Right cardiac atrium (tissue), 5 donors: ENCODE data around the gene ALS2CL. TPM values are rescaled to one million over a fixed set of nuclear protein-coding genes. Genes with fewer than 3 reads are reported as not detected.

Experiments
- ATAC-seq, 2 donors: fragments of 200-7000 bp; cut with Tn5 transposase; one replicate each; pipeline versions ENCODE4 v1.8.0 to v1.9.1; 2020; ENCODE audit warnings: moderate library complexity in 2 of 2, mild to moderate bottlenecking in 1 of 2
- DNase-seq, 3 donors: peaks; one replicate each; pipeline ENCODE4 v3.0.0-alpha.2; 2020
- H3K27ac ChIP-seq: one replicate; pipeline ENCODE4 v1.5.1; 2013; ENCODE audit warnings: mild to moderate bottlenecking, low read length, control low read depth, moderate library complexity
- H3K27me3 ChIP-seq: one replicate; pipeline ENCODE4 v1.6.1; 2013; ENCODE audit not compliant: control insufficient read depth, insufficient read depth
- H3K4me1 ChIP-seq: one replicate; pipeline ENCODE4 v1.6.1; 2013; ENCODE audit warnings: low read length; ENCODE audit not compliant: control insufficient read depth, insufficient read depth
- H3K4me3 ChIP-seq: one replicate; pipeline ENCODE4 v1.5.1; 2013; ENCODE audit warnings: low read length, control low read depth
- H3K9me3 ChIP-seq: one replicate; pipeline ENCODE4 v1.6.1; 2013; ENCODE audit warnings: low read length; ENCODE audit not compliant: control insufficient read depth
- WGBS: extraction: QIAGEN DNeasy Blood & Tissue Kit; methylation state at CpG from one replicate; pipeline ENCODE4 v1.1.7; 2013; 5-methylcytosine and 5-hydroxymethylcytosine counted together
- intact Hi-C, 4 donors: fragments of 100-400 bp; cut with DNase I; formaldehyde crosslinking; loops; one replicate each; pipeline versions ENCODE4 v1.11.0 to v1.14.0; 2022 to 2023
- polyA plus RNA-seq: library from polyadenylated mRNA; stranded (reverse); fragments of 200-250 nt; gene quantifications from one replicate; pipeline ENCODE4 v1.2.3, GENCODE V29; 2013
- total RNA-seq, 4 donors: library from RNA; stranded (reverse); fragmentation: NEBNext Ultra II Directional; extraction: Animal tissue kit (Norgen Biotek cat#: 25700); gene quantifications; one replicate each; pipeline ENCODE4 v1.2.1, GENCODE V29; 2021
- donor health status: healthy with polysubstance abuse.
- donor health status: DM: no; HTN: yes; CAD: no.
- donor health status: DM: no; HTN: no; CAD: no.
- donor health status: DM: no; HTN: yes; CAD: no; lungs with severe emphysema.
- donor health status: DM: yes; HTN: yes; CAD: no.

Gene ALS2CL
- total and polyA plus RNA-seq, 5 donors: 16.1 to 33.1 (median 18.8) TPM

- intact Hi-C loops: loop anchor here (5.0 to 10.0 kb wide), 4 partner anchors 162 to 622 kb away; partner anchors contain the start of gene MYL3 (in 1 of the 4)
- Histone ChIP-seq H3K4me3 (no peak overlapping the region), H3K9me3 (no peaks in the 10 kb centered on the region), H3K27ac (no peak overlapping the region), H3K27me3 (no peaks in the 10 kb centered on the region), H3K4me1 (peaks cover 7% of the 10 kb centered on the region)
- ATAC-seq (no peak), DNase-seq (peak in 2 of 3 donors; percentile 36 to 51)
- 71% methylated on average over 4 of the region's 4 CpGs for WGBS
Observed at GRCh38 chr3:46702246-46703012, 8.9 kb upstream of the ALS2CL start.

GRCh38 chr3:46701181-46701939 lies 7.9 kb upstream of the ALS2CL start, which contains the start of gene TMIE:
Gene TMIE, plus strand, starts transcription at chr3:46701392. Its CDS starts 96 bp downstream, at chr3:46701488.
- no peak for ATAC-seq
- Histone ChIP-seq H3K4me1 (peaks cover 16% of the 10 kb centered on the region), H3K4me3 (peak within 1 kb of the TSS; percentile 29), H3K27ac (no peak within 1 kb of the TSS), H3K9me3 (no peaks in the 10 kb centered on the region), H3K27me3 (no peaks in the 10 kb centered on the region)
- intact Hi-C loops: loop anchor here (5.0 to 10.0 kb wide), 4 partner anchors 163 to 623 kb away; partner anchors contain the start of gene MYL3 (in 1 of the 4)
- peak in 2 of 3 donors; percentile 65 to 70 for DNase-seq
- WGBS: 10% methylated on average over 51 of the region's 51 CpGs

- Histone ChIP-seq H3K9me3 (no peaks in the 10 kb centered on the region), H3K27ac (no peak overlapping the region), H3K4me1 (peaks cover 21% of the 10 kb centered on the region), H3K4me3 (no peak overlapping the region), H3K27me3 (no peaks in the 10 kb centered on the region)
- WGBS: 33% methylated on average over 4 of the region's 4 CpGs
- no peak for ATAC-seq
- peak; percentile 62 to 86 (median 85) for DNase-seq
- intact Hi-C loops: loop anchor here (5.0 to 10.0 kb wide), 4 partner anchors 164 to 624 kb away; partner anchors contain the start of gene MYL3 (in 1 of the 4)
Observed at GRCh38 chr3:46700772-46701171, 7.3 kb upstream of the ALS2CL start.

DNA sequence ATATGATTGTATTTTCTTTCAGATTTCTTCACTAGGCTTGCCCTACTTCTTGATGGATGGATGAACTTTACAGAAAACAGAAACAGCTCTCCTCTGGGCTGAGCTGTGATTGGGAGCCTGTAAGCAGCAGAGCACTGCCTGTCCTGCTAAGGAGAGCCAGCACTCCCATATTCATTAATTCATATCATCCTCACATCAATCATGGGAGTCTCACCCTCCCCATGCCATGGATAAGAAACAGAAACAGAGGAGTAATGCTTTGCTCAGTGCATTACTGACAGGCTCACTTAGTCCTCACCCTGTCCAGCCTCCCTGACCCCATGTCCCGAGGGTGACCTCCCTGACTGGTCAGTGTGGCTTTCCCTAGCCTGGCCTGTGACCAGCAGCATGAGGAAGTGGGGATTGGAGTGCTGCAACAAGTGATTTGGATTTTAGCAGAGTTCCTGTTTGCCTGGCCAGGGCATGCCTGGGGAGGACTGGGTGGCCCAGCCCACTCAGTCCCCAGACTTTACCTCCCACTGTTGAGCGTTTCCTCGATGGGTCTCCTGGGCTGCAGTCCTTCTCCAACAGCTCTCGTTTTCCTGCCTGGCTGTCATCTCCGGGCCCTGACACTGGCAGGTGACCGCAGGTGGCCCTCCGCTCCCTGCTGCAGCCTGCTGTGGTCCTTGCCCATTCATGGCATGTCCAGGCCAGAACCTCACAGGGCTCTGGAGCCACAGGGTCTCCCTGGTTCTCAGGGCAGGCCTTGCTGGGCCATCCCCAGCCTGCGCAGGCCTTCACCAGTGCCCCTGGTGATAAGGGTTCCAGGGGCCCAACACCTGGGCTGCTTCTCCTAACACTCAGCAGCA lies 6.4 kb upstream of the ALS2CL start:
- H3K27me3 ChIP-seq: no peaks in the 10 kb centered on the region
- H3K4me3 ChIP-seq: no peak overlapping the region
- intact Hi-C loops: loop anchor here (5.0 to 10.0 kb wide), 4 partner anchors 165 to 625 kb away; partner anchors contain the start of gene MYL3 (in 1 of the 4)
- 69% methylated on average over 8 of the region's 8 CpGs for WGBS
- peak; percentile 64 to 87 (median 83) for DNase-seq
- no peaks in the 10 kb centered on the region for H3K9me3 ChIP-seq
- H3K27ac ChIP-seq: no peak overlapping the region
- peak; percentile 41 to 42 for ATAC-seq
- H3K4me1 ChIP-seq: peaks cover 26% of the 10 kb centered on the region

GRCh38 chr3:46695962-46696894 lies 2.7 kb upstream of the ALS2CL start:
- H3K27ac ChIP-seq: peak overlapping the region; percentile 82
- no peak overlapping the region for H3K4me3 ChIP-seq
- peak; percentile 35 to 56 for ATAC-seq
- no peaks in the 10 kb centered on the region for H3K27me3 ChIP-seq
- intact Hi-C loops: no loop called here
- DNase-seq: peak; percentile 60 to 86 (median 80)
- no peaks in the 10 kb centered on the region for H3K9me3 ChIP-seq
- 66% methylated on average over 4 of the region's 4 CpGs for WGBS
- H3K4me1 ChIP-seq: peaks cover 31% of the 10 kb centered on the region

DNA sequence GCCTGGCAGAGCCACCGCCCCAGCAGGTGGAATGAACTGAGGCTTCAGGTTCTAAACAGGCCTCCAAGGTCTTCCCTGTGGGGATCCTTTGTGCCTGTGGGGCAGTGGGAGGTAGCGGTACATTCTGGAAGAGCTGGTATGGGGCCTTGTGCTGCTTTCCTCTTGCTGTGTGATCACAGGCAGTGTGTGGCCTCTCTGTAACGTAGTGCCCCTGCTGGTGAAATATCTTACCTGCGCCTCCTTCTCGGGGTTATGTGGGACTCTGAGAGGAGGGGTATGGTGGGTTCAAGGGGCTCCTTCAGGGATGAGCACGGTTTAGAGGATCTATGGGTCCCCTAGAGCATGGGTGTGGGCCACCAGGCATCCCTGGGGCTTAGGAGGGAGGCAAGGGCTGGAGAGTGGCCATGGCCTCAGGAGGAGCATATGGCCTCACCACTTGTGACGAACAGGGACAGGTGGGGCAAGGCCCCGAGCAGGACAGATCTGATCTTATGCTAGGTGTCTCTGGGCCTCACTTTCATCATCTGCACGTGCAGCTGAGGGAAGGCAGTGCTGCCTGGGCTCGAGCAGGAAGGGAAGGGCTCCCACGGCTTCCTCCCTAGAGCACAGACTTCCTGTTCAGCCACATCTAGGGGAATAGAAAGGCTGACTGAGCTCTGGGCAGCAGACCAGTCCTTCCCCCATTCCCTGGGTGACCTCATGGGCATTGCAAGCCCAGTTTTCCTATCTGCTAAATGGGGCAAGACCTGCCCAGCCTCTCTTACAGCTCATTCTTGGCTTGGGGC lies 1.9 kb upstream of the ALS2CL start:
- no peaks in the 10 kb centered on the region for H3K27me3 ChIP-seq
- intact Hi-C loops: no loop called here
- no peaks in the 10 kb centered on the region for H3K9me3 ChIP-seq
- H3K27ac ChIP-seq: peak overlapping the region; percentile 82
- DNase-seq (peak; percentile 73 to 88 (median 86)), ATAC-seq (peak; percentile 44 to 73)
- H3K4me3 ChIP-seq: no peak overlapping the region
- WGBS: 59% methylated on average over 11 of the region's 11 CpGs
- peaks cover 31% of the 10 kb centered on the region for H3K4me1 ChIP-seq

GRCh38 chr3:46694520-46694919 lies 1.0 kb upstream of the ALS2CL start:
- no peak for ATAC-seq
- no peak overlapping the region for H3K4me3 ChIP-seq

DNA sequence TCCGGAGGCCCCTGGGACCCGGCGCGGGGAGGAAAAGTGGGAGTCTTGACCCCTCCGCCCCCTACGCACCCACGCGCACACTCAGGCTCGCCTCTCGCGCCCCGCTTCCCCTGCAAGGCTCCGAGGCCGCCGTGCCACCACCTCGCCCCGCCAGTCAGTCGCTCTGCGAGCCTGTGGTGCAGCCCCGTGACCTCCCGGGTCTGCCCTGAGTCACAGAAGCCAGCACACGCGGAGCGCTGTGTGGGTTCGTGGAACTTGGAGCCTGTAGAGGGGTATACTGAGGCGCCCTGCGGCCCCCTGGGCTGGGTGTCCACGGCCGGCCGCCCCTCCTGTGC lies 380 bp upstream of the ALS2CL start:
- peak overlapping the region; percentile 57 for H3K4me3 ChIP-seq
- H3K9me3 ChIP-seq: no peaks in the 10 kb centered on the region
- ATAC-seq (peak; percentile 3 to 4), DNase-seq (no peak)
- H3K27ac ChIP-seq: peak overlapping the region; percentile 5
- H3K4me1 ChIP-seq: peaks cover 28% of the 10 kb centered on the region
- intact Hi-C loops: no loop called here
- WGBS: 26% methylated on average over 30 of the region's 30 CpGs
- H3K27me3 ChIP-seq: no peaks in the 10 kb centered on the region

More at GRCh38 chr3:46694520-46694919, 1.0 kb upstream of the ALS2CL start:
- no peaks in the 10 kb centered on the region for H3K27me3 ChIP-seq
- peaks cover 28% of the 10 kb centered on the region for H3K4me1 ChIP-seq
- no peak for DNase-seq
- H3K27ac ChIP-seq: peak overlapping the region; percentile 82
- intact Hi-C loops: no loop called here
- no peaks in the 10 kb centered on the region for H3K9me3 ChIP-seq
- WGBS: 95% methylated on average over 3 of the region's 3 CpGs

DNA sequence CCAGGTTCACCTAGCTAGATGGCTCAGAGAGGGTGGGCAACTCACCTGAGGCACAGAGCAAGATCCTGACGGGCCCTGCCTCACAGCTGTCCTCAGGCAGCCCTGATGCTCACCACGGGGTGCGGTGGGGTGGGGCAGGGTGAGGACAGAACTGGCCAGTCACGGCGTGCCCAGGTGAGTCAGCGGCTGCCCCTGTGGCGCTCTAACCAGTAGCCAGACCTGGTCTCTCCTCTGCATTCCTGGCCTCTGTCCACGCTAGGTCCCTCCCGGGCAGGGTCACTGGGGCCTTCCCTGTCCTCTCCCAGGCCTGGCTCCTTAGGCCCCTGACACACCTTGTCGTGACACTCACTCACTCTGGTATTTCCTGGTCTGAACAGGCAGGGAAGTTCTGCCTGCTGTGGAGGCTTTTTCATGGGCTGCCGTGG lies 901 bp downstream of the ALS2CL start:
- H3K27ac ChIP-seq: peak overlapping the region; percentile 38
- H3K9me3 ChIP-seq: no peaks in the 10 kb centered on the region
- peak overlapping the region; percentile 57 for H3K4me3 ChIP-seq
- ATAC-seq (peak in 1 of 2 donors; percentile 0), DNase-seq (no peak)
- no peaks in the 10 kb centered on the region for H3K27me3 ChIP-seq
- intact Hi-C loops: no loop called here
- 59% methylated on average over 11 of the region's 11 CpGs for WGBS
- H3K4me1 ChIP-seq: peaks cover 28% of the 10 kb centered on the region
